H9 (cell line): ENCODE results near the gene MAPK12. TPM values are rescaled to one million over a fixed set of nuclear protein-coding genes. Genes with fewer than 3 reads are reported as not detected.

Source experiments
- DNase-seq: peaks from one replicate; pipeline ENCODE4 v3.0.0-alpha.2; 2017
- H2AFZ ChIP-seq: one replicate; pipeline ENCODE4 v1.6.1; 2013; ENCODE audit warnings: mild to moderate bottlenecking, low read length, control low read depth, moderate library complexity
- H2AK5ac ChIP-seq: 2 replicates; pipeline ENCODE4 v1.6.1; 2013; ENCODE audit warnings: low read length, control low read depth, mixed read lengths; ENCODE audit not compliant: insufficient read length
- H2BK120ac ChIP-seq: one replicate; pipeline ENCODE4 v1.6.1; 2013; ENCODE audit warnings: low read depth, mild to moderate bottlenecking, low read length, control low read depth, inconsistent platforms; ENCODE audit not compliant: poor library complexity, severe bottlenecking
- H2BK12ac ChIP-seq: 2 replicates; pipeline ENCODE4 v1.6.1; 2013; ENCODE audit warnings: low read length, control low read depth, mixed read lengths, low read depth; ENCODE audit not compliant: insufficient read length
- H2BK15ac ChIP-seq: 2 replicates; pipeline ENCODE4 v1.6.1; 2013; ENCODE audit warnings: low read depth, low read length, control low read depth
- H2BK20ac ChIP-seq: one replicate; pipeline ENCODE4 v1.6.1; 2013; ENCODE audit warnings: low read depth, mild to moderate bottlenecking, low read length, control low read depth, inconsistent platforms; ENCODE audit not compliant: poor library complexity, severe bottlenecking
- H2BK5ac ChIP-seq: 2 replicates; pipeline ENCODE4 v1.6.1; 2013; ENCODE audit warnings: low read length, control low read depth, mixed read lengths; ENCODE audit not compliant: insufficient read length
- H3K14ac ChIP-seq: 2 replicates; pipeline ENCODE4 v1.6.1; 2013; ENCODE audit warnings: low read length, control low read depth; ENCODE audit not compliant: insufficient read depth
- H3K18ac ChIP-seq: 2 replicates; pipeline ENCODE4 v1.6.1; 2013; ENCODE audit warnings: low read depth, mild to moderate bottlenecking, mixed read lengths, low read length, control low read depth; ENCODE audit not compliant: insufficient read length
- H3K23ac ChIP-seq: 2 replicates; pipeline ENCODE4 v1.6.1; 2013; ENCODE audit warnings: low read length, control low read depth, mixed read lengths, low read depth; ENCODE audit not compliant: insufficient read length
- H3K23me2 ChIP-seq: 2 replicates; pipeline ENCODE4 v1.6.1; 2013; ENCODE audit warnings: low read depth, mild to moderate bottlenecking, mixed read lengths, low read length, control low read depth; ENCODE audit not compliant: insufficient read length, poor library complexity, severe bottlenecking
- H3K27ac ChIP-seq: 2 replicates; pipeline ENCODE4 v1.5.1; 2013; ENCODE audit warnings: low read length, control low read depth, mixed read lengths, low read depth; ENCODE audit not compliant: insufficient read length
- H3K27me3 ChIP-seq: 2 replicates; pipeline ENCODE4 v1.6.1; 2013; ENCODE audit warnings: low read length, control low read depth, inconsistent platforms; ENCODE audit not compliant: insufficient read depth
- H3K4ac ChIP-seq: 2 replicates; pipeline ENCODE4 v1.6.1; 2013; ENCODE audit warnings: low read depth, mild to moderate bottlenecking, control low read depth, inconsistent platforms, low read length, moderate library complexity
- H3K4me1 ChIP-seq: 2 replicates; pipeline ENCODE4 v1.6.1; 2013; ENCODE audit warnings: low read length, control low read depth, inconsistent platforms; ENCODE audit not compliant: insufficient read depth
- H3K4me2 ChIP-seq: 2 replicates; pipeline ENCODE4 v1.6.1; 2013; ENCODE audit warnings: low read length, control low read depth, mixed read lengths; ENCODE audit not compliant: insufficient read length, insufficient read depth
- H3K56ac ChIP-seq: 2 replicates; pipeline ENCODE4 v1.6.1; 2013; ENCODE audit warnings: low read depth, mild to moderate bottlenecking, mixed read lengths, low read length, control low read depth; ENCODE audit not compliant: insufficient read length
- H3K79me1 ChIP-seq: 2 replicates; pipeline ENCODE4 v1.6.1; 2013; ENCODE audit warnings: low read depth, mild to moderate bottlenecking, moderate library complexity, low read length, control low read depth, inconsistent platforms; ENCODE audit not compliant: insufficient read depth, poor library complexity, severe bottlenecking
- H3K79me2 ChIP-seq: 2 replicates; pipeline ENCODE4 v1.6.1; 2013; ENCODE audit warnings: low read length, control low read depth, inconsistent platforms; ENCODE audit not compliant: insufficient read depth
- H3K9ac ChIP-seq: 2 replicates; pipeline ENCODE4 v1.6.1; 2013; ENCODE audit warnings: low read length, control low read depth, mixed read lengths; ENCODE audit not compliant: insufficient read length; ENCODE audit errors: extremely low read depth
- H3K9me3 ChIP-seq: one replicate; pipeline ENCODE4 v1.6.1; 2013; ENCODE audit warnings: low read depth, low read length, inconsistent platforms; ENCODE audit not compliant: control insufficient read depth
- H3T11ph ChIP-seq: one replicate; pipeline ENCODE4 v1.6.1; 2013; ENCODE audit warnings: mild to moderate bottlenecking, low read length, control low read depth, inconsistent platforms
- H4K20me1 ChIP-seq: one replicate; pipeline ENCODE4 v1.6.1; 2013; ENCODE audit not compliant: control insufficient read depth, insufficient read length, insufficient read depth
- H4K5ac ChIP-seq: 2 replicates; pipeline ENCODE4 v1.6.1; 2013; ENCODE audit warnings: low read depth, mild to moderate bottlenecking, mixed read lengths, low read length, control low read depth; ENCODE audit not compliant: insufficient read length
- H4K8ac ChIP-seq: replicated peaks from 2 replicates; pipeline ENCODE4 v1.6.1; 2013; ENCODE audit warnings: low read length, control low read depth, mixed read lengths, low read depth; ENCODE audit not compliant: insufficient read length
- H4K91ac ChIP-seq: 2 replicates; pipeline ENCODE4 v1.6.1; 2013; ENCODE audit warnings: low read depth, mild to moderate bottlenecking, moderate library complexity, mixed read lengths, low read length, control low read depth; ENCODE audit not compliant: insufficient read length
- H3K27ac Mint-ChIP-seq, 3 experiments: 2 replicates in 2 of 3; 3 replicates in 1 of 3; pipeline ENCODE4 v1.8.0; 2020 to 2021; ENCODE audit warnings: mixed read lengths in 3 of 3, mild to moderate bottlenecking in 1 of 3, moderate library complexity in 1 of 3
- H3K27me3 Mint-ChIP-seq: 2 replicates; pipeline ENCODE4 v1.8.0; 2021; ENCODE audit warnings: low read depth, mild to moderate bottlenecking, moderate library complexity, mixed read lengths
- H3K36me3 Mint-ChIP-seq, 3 experiments: 2 replicates in 2 of 3; 3 replicates in 1 of 3; pipeline ENCODE4 v1.8.0; 2020 to 2021; ENCODE audit warnings: low read depth in 3 of 3, mixed read lengths in 3 of 3; ENCODE audit not compliant: insufficient read depth in 1 of 3
- H3K4me1 Mint-ChIP-seq, 2 experiments: 2 replicates each; pipeline ENCODE4 v1.8.0; 2020; ENCODE audit warnings: mixed read lengths in 2 of 2
- H3K4me3 Mint-ChIP-seq, 2 experiments: 2 replicates in 1 of 2; 3 replicates in 1 of 2; pipeline ENCODE4 v1.8.0; 2020 to 2021; ENCODE audit warnings: mild to moderate bottlenecking in 2 of 2, mixed read lengths in 2 of 2, moderate library complexity in 1 of 2
- H3K9me3 Mint-ChIP-seq, 2 experiments: 2 replicates in 1 of 2; 3 replicates in 1 of 2; pipeline ENCODE4 v1.8.0; 2020; ENCODE audit warnings: mild to moderate bottlenecking in 2 of 2, mixed read lengths in 2 of 2, moderate library complexity in 1 of 2
- WGBS: extraction: QIAGEN DNeasy Blood & Tissue Kit; methylation state at CpG from one replicate; pipeline ENCODE4 v1.1.7; 2013; ENCODE audit warnings: missing lambda C conversion rate, low lambda C conversion rate, mixed read lengths; ENCODE audit not compliant: insufficient read length; ENCODE audit errors: extremely low coverage; 5-methylcytosine and 5-hydroxymethylcytosine counted together
- total RNA-seq: library from RNA; stranded (reverse); gene quantifications from 2 replicates; pipeline ENCODE4 v1.2.1, GENCODE V29; 2021
- TF ChIP-seq, protein P1 (sequence below): fragments of 200-600 bp; sonication (generic); conservative IDR thresholded peaks from 3 replicates; pipeline ENCODE4 v1.8.0; 2021; ENCODE audit warnings: antibody characterized with exemption, mild to moderate bottlenecking

The MAPK12 gene
- total RNA-seq, 1 experiment from 2014 or later = 31.3 TPM

DNA sequence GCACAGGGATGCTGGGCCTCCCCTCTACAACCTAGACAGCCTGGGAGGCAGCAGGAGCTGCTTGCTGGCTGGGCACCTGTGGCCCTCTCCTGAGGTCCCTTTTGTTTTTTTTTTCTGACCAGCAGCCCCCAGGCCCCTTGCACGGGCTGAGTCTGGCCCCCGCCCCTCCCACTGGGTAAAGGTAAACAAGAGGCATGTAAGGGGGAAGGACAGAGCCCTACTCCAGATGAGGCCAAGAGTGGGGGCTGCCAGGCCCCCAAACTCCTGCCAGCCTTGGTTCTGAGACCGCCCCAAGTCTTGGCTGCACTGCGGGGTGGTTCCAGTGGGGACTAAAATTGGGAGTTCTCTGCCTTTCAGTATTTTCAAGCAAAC, 36.8 kb upstream of the MAPK12 start:
- H4K91ac ChIP-seq = no peak overlapping the region
- no peak overlapping the region for H2BK120ac ChIP-seq
- H3K27me3 ChIP-seq = no peaks in the 10 kb centered on the region
- H3T11ph ChIP-seq = no peak overlapping the region
- no peak overlapping the region for H3K27ac ChIP-seq
- no peaks in the 10 kb centered on the region for H3K9me3 ChIP-seq
- no peak overlapping the region for H2BK20ac ChIP-seq
- Mint-ChIP-seq H3K4me3 (no peak overlapping the region; a peak in 1 of 5 replicates), H3K36me3 (no peaks in the 10 kb centered on the region), H3K27me3 (peaks cover 1% of the 10 kb centered on the region; the same call in 1 of the 2 replicates), H3K4me1 (peaks cover 12 to 27% of the 10 kb centered on the region in 2 experiments), H3K9me3 (no peaks in the 10 kb centered on the region), H3K27ac (no peak overlapping the region)
- no peak overlapping the region for H3K4ac ChIP-seq
- no peak overlapping the region for H3K56ac ChIP-seq
- no peak overlapping the region for H2BK12ac ChIP-seq
- H2AK5ac ChIP-seq = no peak overlapping the region
- no peaks in the 10 kb centered on the region for H3K79me1 ChIP-seq
- H3K23ac ChIP-seq = no peak overlapping the region
- H3K23me2 ChIP-seq = peaks cover 6% of the 10 kb centered on the region
- no peak overlapping the region for H2BK5ac ChIP-seq
- no peak overlapping the region for H3K14ac ChIP-seq
- no peaks in the 10 kb centered on the region for H3K4me1 ChIP-seq
- no peak for DNase-seq
- H4K20me1 ChIP-seq = no peaks in the 10 kb centered on the region
- H2BK15ac ChIP-seq = no peak overlapping the region
- H3K79me2 ChIP-seq = no peaks in the 10 kb centered on the region
- H3K18ac ChIP-seq = no peak overlapping the region
- H4K8ac ChIP-seq = no peak overlapping the region
- no peak overlapping the region for H3K9ac ChIP-seq
- no CpG with 5 or more reads among the region's 4 CpGs for WGBS
- H3K4me2 ChIP-seq = no peak overlapping the region
- no peak overlapping the region for H2AFZ ChIP-seq
- TF ChIP-seq, protein P1, sequence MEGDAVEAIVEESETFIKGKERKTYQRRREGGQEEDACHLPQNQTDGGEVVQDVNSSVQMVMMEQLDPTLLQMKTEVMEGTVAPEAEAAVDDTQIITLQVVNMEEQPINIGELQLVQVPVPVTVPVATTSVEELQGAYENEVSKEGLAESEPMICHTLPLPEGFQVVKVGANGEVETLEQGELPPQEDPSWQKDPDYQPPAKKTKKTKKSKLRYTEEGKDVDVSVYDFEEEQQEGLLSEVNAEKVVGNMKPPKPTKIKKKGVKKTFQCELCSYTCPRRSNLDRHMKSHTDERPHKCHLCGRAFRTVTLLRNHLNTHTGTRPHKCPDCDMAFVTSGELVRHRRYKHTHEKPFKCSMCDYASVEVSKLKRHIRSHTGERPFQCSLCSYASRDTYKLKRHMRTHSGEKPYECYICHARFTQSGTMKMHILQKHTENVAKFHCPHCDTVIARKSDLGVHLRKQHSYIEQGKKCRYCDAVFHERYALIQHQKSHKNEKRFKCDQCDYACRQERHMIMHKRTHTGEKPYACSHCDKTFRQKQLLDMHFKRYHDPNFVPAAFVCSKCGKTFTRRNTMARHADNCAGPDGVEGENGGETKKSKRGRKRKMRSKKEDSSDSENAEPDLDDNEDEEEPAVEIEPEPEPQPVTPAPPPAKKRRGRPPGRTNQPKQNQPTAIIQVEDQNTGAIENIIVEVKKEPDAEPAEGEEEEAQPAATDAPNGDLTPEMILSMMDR = no peak
- H4K5ac ChIP-seq = no peak overlapping the region
